Stromal cell of bone marrow (primary cell): ENCODE results near the gene CFAP97D1.

Source experiments
- DNase-seq: peaks from one replicate; pipeline ENCODE4 v3.0.0-alpha.2; 2012; ENCODE audit warnings: low read depth

Gene CFAP97D1

GRCh38 chr17:43780135-43780534, at the start of gene CFAP97D1:
CFAP97D1 (plus strand) TSS chr17:43780435; CDS start chr17:43780463, 28 bp downstream.
- DNase-seq = no peak

- peak; percentile 20 for DNase-seq
Observed at GRCh38 chr17:43732958-43733357, 47.3 kb upstream of the CFAP97D1 start.

DNA sequence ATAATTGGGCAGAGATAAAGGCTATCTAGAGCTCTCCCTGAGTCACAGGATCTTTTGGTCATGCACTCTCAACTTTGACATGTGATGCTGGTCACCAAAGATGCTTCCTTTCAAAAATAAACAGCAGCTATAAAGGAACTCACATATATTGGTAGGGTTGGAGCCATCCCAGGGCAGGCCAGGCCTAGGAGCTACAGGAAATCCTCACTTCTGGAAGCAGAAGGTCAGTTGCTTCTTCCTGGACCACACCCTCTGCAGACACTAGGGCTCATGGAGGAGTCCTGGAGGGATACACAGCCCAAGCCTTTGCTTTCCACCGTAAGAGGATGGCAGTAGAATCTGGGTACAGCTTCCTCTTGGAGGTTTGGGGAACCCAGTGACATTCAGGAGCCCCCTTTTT, 46.3 kb upstream of the CFAP97D1 start:
- no peak for DNase-seq

DNA sequence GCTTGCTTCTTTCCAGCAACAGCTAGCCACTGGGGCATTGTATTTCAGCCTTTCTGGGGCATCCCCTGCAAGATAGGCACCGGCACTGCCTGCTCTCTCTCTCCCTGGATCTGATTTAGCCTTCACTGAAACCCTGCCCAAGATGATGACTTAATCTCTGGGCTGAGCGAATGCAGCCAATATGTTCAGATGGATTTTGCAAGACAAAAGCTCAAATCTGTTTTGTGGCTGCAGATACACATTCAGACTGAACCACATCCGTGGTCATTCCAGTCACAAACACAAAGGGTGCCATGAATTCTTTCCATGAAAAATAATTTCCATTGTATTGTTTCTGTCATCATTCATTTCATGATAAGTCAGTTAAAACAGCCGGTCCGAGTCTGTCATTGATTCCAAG, 45.9 kb upstream of the CFAP97D1 start:
- peak; percentile 91 for DNase-seq

GRCh38 chr17:43736389-43736788, 43.8 kb upstream of the CFAP97D1 start:
- DNase-seq = no peak

GRCh38 chr17:43737722-43738121, 42.5 kb upstream of the CFAP97D1 start:
- DNase-seq = no peak

DNA sequence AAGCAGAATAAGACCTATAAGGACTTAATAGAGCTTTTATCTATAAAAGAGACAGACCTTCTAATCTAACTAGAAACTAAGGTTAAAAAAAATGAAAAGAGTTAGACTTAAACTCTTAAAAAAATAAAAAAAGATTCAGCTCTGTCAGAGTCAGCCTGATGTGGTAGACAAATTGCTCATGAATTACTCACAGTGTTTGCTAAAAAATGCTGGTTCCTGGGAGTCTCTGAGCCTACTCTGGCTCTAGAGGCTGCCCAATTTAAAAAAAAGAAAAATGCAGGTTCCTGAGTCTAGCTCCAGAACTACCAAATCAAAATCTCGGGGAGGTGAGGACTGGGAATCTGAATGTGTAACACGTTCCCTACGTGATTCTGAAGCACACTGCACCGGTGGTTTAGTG, 39.7 kb upstream of the CFAP97D1 start:
- peak; percentile 63 for DNase-seq

DNA sequence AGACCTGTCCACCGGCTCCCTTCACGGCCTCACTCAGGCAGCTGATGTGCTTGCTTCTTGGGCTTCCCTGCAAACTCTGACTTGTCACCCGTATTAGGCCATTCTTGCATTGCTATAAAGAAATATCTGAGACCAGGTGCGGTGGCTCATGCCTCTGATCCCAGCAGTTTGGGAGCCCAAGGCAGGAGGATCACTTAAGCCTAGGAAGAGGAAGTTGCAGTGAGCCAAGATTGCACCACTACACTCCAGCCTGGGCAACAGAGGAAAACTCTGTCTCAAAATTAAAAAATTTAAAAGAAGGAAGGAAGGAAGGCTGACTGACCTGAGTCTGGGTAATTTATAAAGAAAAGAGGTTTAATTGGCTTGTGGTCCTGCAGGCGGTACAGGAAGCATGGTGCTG, 38.6 kb upstream of the CFAP97D1 start:
- no peak for DNase-seq

GRCh38 chr17:43745541-43745940, 34.7 kb upstream of the CFAP97D1 start:
- no peak for DNase-seq

- no peak for DNase-seq
Observed at GRCh38 chr17:43750153-43750552, 30.1 kb upstream of the CFAP97D1 start.

DNA sequence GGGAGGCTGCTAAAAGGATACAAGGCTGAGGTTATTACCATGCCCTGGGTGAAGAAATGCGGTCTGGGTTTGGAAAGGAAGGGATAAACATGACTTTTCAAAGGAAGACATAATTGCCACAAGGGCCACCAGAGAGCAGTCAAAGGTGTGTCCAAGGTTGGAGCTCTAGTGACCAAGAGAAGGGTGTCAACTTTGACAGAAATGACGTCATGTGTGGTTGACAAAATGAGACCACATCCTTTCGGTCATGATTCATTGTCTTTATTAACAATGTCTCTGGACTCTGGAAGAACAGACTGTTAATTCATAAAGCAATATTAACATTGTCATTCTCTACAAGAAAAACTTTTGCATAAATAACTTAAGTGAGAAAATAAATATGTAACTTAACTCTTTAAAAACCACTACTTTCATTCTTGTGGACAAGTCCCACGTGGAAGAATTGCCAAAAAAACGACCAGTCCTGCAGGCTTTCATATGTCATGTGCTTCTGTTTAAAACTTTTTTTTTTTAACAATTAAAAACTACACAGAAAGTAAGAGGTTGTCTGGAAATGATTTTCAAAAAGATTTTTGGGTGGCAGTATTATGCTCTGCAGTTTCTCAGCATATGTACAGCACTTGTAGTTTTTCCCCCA, 26.6 kb upstream of the CFAP97D1 start:
- no peak for DNase-seq

- no peak for DNase-seq
Observed at GRCh38 chr17:43754947-43755346, 25.3 kb upstream of the CFAP97D1 start.

- no peak for DNase-seq
Observed at GRCh38 chr17:43755389-43755875, 24.8 kb upstream of the CFAP97D1 start.

DNA sequence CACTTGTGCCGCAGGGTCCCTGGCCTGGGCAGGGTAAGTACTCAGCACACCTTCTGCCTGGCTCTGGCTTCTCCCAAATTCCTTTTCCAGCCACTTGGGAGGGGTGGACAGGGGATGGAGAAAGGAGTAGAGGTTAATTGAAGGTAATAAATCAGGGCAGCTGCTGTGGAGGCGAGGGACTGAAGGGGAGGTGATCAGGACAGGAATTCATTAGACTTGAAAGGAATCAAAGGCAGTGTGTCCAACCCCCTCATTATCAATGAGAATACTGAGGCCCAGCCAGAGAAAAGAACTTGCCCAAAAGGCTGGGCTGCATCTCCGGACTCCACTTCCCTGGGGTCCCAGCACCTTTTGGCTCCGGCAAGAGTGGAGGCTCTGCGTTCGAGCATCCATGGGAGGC, 24.0 kb upstream of the CFAP97D1 start:
- no peak for DNase-seq

GRCh38 chr17:43757171-43757660, 23.0 kb upstream of the CFAP97D1 start:
- DNase-seq = no peak

DNA sequence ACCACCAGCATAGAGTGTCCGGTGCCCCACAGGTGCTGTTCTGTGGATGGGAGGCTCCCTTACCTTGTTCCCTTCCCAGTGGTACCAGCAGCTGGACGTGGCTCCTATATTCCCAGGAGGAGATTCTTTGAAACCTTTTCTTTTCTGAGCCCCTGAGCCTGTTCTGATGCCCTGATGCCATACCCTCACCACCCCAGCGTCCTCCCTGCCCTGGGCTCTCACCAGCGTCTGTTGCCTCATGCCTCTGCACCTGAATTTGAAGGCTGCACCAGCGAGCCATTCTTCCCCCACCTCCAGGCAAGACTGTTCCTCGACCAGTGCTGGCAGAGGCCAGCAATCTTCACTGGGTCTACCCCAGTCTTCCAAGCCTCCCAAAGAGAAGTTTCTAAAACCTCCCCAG, 22.1 kb upstream of the CFAP97D1 start:
- no peak for DNase-seq

DNA sequence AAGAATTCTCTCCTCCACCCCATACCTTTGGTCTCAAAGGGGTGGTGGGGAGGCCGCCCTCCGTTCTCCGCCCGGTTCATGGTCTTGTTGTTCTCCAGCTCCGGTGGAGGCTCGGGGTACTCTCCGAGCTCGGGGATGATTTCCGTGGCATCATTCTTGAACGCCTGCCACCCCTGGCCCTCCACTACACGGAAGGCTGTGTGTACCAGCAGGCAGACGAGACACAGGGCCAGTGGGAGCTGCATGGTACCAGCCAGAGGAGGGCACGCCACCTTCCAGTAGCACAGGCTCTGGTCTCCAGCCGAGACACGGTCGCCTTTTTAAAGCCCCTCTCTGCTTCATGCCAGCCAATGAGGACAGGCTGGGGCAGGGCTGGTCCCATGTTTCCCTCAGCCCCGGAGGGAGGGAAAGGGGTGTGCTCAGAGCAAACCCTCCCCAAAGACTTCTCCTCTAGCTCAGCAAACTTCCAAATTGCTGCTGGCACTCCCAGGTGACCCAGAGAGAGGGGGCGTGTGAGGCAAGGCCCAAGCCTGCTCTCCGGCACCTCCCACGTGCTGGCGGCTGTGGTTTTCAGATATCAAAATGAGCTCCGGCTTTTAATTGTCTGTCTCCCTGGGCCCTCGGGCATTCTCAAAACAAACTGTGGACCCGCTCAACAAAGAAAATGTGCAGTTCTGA, 21.6 kb upstream of the CFAP97D1 start, which contains the start of gene SOST:
Gene SOST (minus strand): TSS at position 295 of the 678 bp plus-strand sequence. CDS start 50 bp downstream, at position 245.
- no peak for DNase-seq

DNA sequence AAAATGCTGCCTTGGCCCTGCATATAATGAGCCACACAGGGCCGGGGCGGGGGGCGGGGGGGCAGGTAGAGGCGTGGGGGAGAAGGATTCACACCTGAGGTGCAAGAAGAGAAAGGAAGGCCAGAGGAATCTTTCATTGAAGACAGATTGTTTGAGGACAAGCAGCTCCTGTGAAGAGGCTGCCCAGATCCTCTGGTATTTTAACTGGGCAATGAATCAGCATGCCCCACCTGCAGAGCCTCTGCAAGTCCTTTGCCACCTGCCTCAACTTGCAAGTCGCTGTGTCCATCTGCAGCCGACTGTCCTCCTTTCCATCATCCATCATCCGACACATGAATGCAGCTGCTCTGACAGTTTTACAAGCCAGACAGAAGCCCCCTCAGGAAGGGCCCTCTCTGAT, 20.4 kb upstream of the CFAP97D1 start:
- no peak for DNase-seq

- DNase-seq = peak; percentile 84
Observed at GRCh38 chr17:43760254-43760852, 19.9 kb upstream of the CFAP97D1 start.

- DNase-seq = no peak
Observed at GRCh38 chr17:43766413-43767052, 13.7 kb upstream of the CFAP97D1 start.

GRCh38 chr17:43767053-43767712, 13.1 kb upstream of the CFAP97D1 start:
- no peak for DNase-seq

DNA sequence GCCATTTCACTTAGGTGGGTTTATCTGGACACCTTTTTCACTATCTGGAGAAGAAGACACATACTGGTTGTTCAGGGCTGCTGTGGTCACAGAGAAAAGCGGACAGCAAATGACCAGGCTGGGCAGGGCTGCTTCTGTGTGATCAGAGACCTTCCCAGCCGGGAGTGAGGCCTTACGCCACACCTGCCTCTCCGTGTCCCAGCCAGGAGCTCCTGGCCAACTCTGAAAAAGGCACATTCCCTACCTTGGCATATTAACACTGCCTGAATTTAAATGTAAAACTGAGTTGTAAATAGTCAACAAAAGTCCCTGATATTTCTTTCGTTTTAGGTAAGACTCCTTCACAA, 12.5 kb upstream of the CFAP97D1 start:
- DNase-seq = no peak
